IMR-90 (cell line): ENCODE measurements around the gene KCP. TPM values are rescaled to one million over a fixed set of nuclear protein-coding genes. Genes with fewer than 3 reads are reported as not detected.

Experiments used
- ATAC-seq: fragments of 200-7000 bp; cut with Tn5 transposase; 2 replicates; pipeline ENCODE4 v1.9.1; 2020; ENCODE audit warnings: low read depth, mild to moderate bottlenecking, moderate library complexity
- BruUV-seq: library from RNA; stranded (reverse); fragments of 400-500 nt; replicated peaks from 2 replicates; lab custom pipeline; 2021; lab: Mats Ljungman, UMichigan
- CTCF ChIA-PET: fragments of 300-600 bp; formaldehyde crosslinking; extraction: SDS; loops from one replicate; lab custom pipeline; 2021; ENCODE audit warnings: antibody characterized with exemption; lab: Yijun Ruan, JAX
- POLR2A ChIA-PET: fragments of 300-600 bp; sonication (Branson Sonifier 250); formaldehyde crosslinking; loops from one replicate; lab custom pipeline; 2022; ENCODE audit warnings: antibody characterized with exemption; ENCODE audit not compliant: unreplicated experiment; lab: Charles Lee
- DNase-seq: peaks from one replicate; pipeline ENCODE4 v3.0.0; 2013
- H2AFZ ChIP-seq: replicated peaks from 2 replicates; pipeline ENCODE3; 2013; ENCODE audit warnings: low read length, mild to moderate bottlenecking; ENCODE audit not compliant: poor library complexity
- H2AK5ac ChIP-seq: 2 replicates; pipeline ENCODE4 v1.6.1; 2013; ENCODE audit warnings: low read depth, low read length, inconsistent platforms
- H2AK9ac ChIP-seq: replicated peaks from 2 replicates; pipeline ENCODE3; 2013; ENCODE audit warnings: mild to moderate bottlenecking, low read depth, low read length, moderate library complexity; ENCODE audit not compliant: poor library complexity
- H2BK120ac ChIP-seq: 2 replicates; pipeline ENCODE4 v1.6.1; 2013; ENCODE audit warnings: low read depth, low read length, inconsistent platforms
- H2BK15ac ChIP-seq: 3 replicates; pipeline ENCODE4 v1.6.1; 2013; ENCODE audit warnings: low read depth, low read length, inconsistent platforms
- H2BK20ac ChIP-seq: 2 replicates; pipeline ENCODE4 v1.6.1; 2013; ENCODE audit warnings: low read depth, mild to moderate bottlenecking, inconsistent platforms, low read length, moderate library complexity
- H2BK5ac ChIP-seq: 2 replicates; pipeline ENCODE4 v1.6.1; 2013; ENCODE audit warnings: mild to moderate bottlenecking, low read depth, low read length, inconsistent platforms; ENCODE audit not compliant: poor library complexity, severe bottlenecking
- H3K14ac ChIP-seq: replicated peaks from 2 replicates; pipeline ENCODE4 v1.6.1; 2013; ENCODE audit warnings: low read depth, low read length, inconsistent platforms
- H3K18ac ChIP-seq: 2 replicates; pipeline ENCODE4 v1.6.1; 2013; ENCODE audit warnings: low read depth, low read length, control low read depth
- H3K23ac ChIP-seq: 2 replicates; pipeline ENCODE4 v1.6.1; 2013; ENCODE audit warnings: low read depth, low read length, inconsistent platforms
- H3K27ac ChIP-seq: 2 replicates; pipeline ENCODE4 v1.5.1; 2013; ENCODE audit warnings: mild to moderate bottlenecking, control low read depth, low read length; ENCODE audit not compliant: insufficient read depth
- H3K27me3 ChIP-seq: 2 replicates; pipeline ENCODE4 v1.6.1; 2013; ENCODE audit warnings: low read length; ENCODE audit not compliant: control insufficient read depth, insufficient read depth
- H3K36me3 ChIP-seq: 2 replicates; pipeline ENCODE4 v1.6.1; 2013; ENCODE audit warnings: low read length, mixed read lengths; ENCODE audit not compliant: control insufficient read depth, insufficient read depth
- H3K4ac ChIP-seq: 2 replicates; pipeline ENCODE4 v1.6.1; 2013; ENCODE audit warnings: low read depth, low read length, inconsistent platforms
- H3K4me1 ChIP-seq: 2 replicates; pipeline ENCODE4 v1.6.1; 2013; ENCODE audit warnings: low read length, mixed read lengths; ENCODE audit not compliant: control insufficient read depth, insufficient read depth
- H3K4me2 ChIP-seq: 2 replicates; pipeline ENCODE4 v1.6.1; 2013; ENCODE audit warnings: low read depth, mild to moderate bottlenecking, control low read depth, low read length, moderate library complexity
- H3K4me3 ChIP-seq: 2 replicates; pipeline ENCODE4 v1.5.1; 2013; ENCODE audit warnings: low read depth, mild to moderate bottlenecking, control low read depth, low read length, moderate library complexity; ENCODE audit not compliant: insufficient read depth
- H3K56ac ChIP-seq: 2 replicates; pipeline ENCODE4 v1.6.1; 2013; ENCODE audit warnings: low read length, inconsistent platforms; ENCODE audit not compliant: insufficient read depth; ENCODE audit errors: extremely low read depth
- H3K79me1 ChIP-seq, 2 experiments: 2 replicates each; pipeline ENCODE4 v1.6.1; 2013; ENCODE audit warnings: low read length in 2 of 2, inconsistent platforms in 1 of 2, low read depth in 1 of 2
- H3K9ac ChIP-seq: 2 replicates; pipeline ENCODE4 v1.6.1; 2013; ENCODE audit warnings: low read depth, low read length, control low read depth
- H3K9me1 ChIP-seq: 2 replicates; pipeline ENCODE4 v1.6.1; 2013; ENCODE audit warnings: low read length, inconsistent platforms; ENCODE audit not compliant: insufficient read depth
- H3K9me3 ChIP-seq: 2 replicates; pipeline ENCODE4 v1.6.1; 2013; ENCODE audit warnings: low read length; ENCODE audit not compliant: control insufficient read depth, insufficient read depth
- H4K20me1 ChIP-seq: 2 replicates; pipeline ENCODE4 v1.6.1; 2013; ENCODE audit warnings: low read length, inconsistent platforms; ENCODE audit not compliant: insufficient read depth
- H4K5ac ChIP-seq: 2 replicates; pipeline ENCODE4 v1.6.1; 2013; ENCODE audit warnings: mild to moderate bottlenecking, low read depth, low read length, control low read depth
- H4K8ac ChIP-seq, 2 experiments: 2 replicates each; pipeline ENCODE4 v1.6.1; 2013; ENCODE audit warnings: low read depth in 2 of 2, low read length in 2 of 2, control low read depth in 1 of 2, inconsistent platforms in 1 of 2
- H4K91ac ChIP-seq: 2 replicates; pipeline ENCODE4 v1.6.1; 2013; ENCODE audit warnings: low read depth, low read length, inconsistent platforms; ENCODE audit not compliant: insufficient read depth
- CEBPB ChIP-seq: IDR thresholded peaks from 2 replicates; pipeline ENCODE4 v1.6.1; 2012; ENCODE audit warnings: low read depth, low read length, improper control_type of control experiment
- CHD1 ChIP-seq: IDR thresholded peaks from 2 replicates; pipeline ENCODE4 v1.6.1; 2012; ENCODE audit warnings: low read depth, low read length, improper control_type of control experiment
- FOS ChIP-seq: fragments of 150-350 bp; IDR thresholded peaks from 2 replicates; pipeline ENCODE4 v1.6.1; 2016; ENCODE audit warnings: low read depth, low read length
- MAZ ChIP-seq: IDR thresholded peaks from 2 replicates; pipeline ENCODE4 v1.6.1; 2012; ENCODE audit warnings: low read depth, mild to moderate bottlenecking, low read length, improper control_type of control experiment, moderate library complexity, borderline replicate concordance
- SMC3 ChIP-seq: fragments of 150-350 bp; IDR thresholded peaks from 2 replicates; pipeline ENCODE4 v1.6.1; 2016; ENCODE audit warnings: low read depth, mild to moderate bottlenecking, antibody characterized with exemption, low read length, moderate library complexity
- WGBS, 2 experiments: methylation state at CpG; one replicate each; pipeline versions ENCODE4 v1.1.5 to v1.1.7; 2013; ENCODE audit warnings: missing lambda C conversion rate in 2 of 2; ENCODE audit not compliant: insufficient read length in 1 of 2; ENCODE audit errors: extremely low coverage in 2 of 2; 5-methylcytosine and 5-hydroxymethylcytosine counted together
- dilution Hi-C: fragments of 300-500 bp; cut with HindIII; formaldehyde crosslinking; loops from one replicate; pipeline ENCODE4 v1.14.3; 2018; ENCODE audit warnings: low sequenced_read_pairs; ENCODE audit not compliant: unreplicated experiment
- in situ Hi-C: fragments of 300-500 bp; cut with MboI; formaldehyde crosslinking; loops from 3 replicates; pipeline ENCODE4 v1.14.3; 2019; ENCODE audit warnings: low sequenced_read_pairs, inconsistent platforms, mixed read lengths
- intact Hi-C: fragments of 100-400 bp; cut with micrococcal nuclease; formaldehyde crosslinking; loops from 2 replicates; pipeline ENCODE4 v1.10.0; 2022
- polyA plus RNA-seq, 3 experiments: library from polyadenylated mRNA; depleted of rRNA; stranded (reverse); fragments of >200 nt; gene quantifications; 2 replicates each; pipeline ENCODE4 v1.2.3, GENCODE V29; 2012; ENCODE audit warnings: low replicate concordance in 1 of 3
- total RNA-seq: library from RNA; depleted of rRNA; stranded (reverse); fragments of >200 nt; gene quantifications from 2 replicates; pipeline ENCODE4 v1.2.3, GENCODE V29; 2012
- TF ChIP-seq, protein P1 (sequence below): conservative IDR thresholded peaks from 2 replicates; pipeline ENCODE4 v1.5.1; 2012; ENCODE audit warnings: mild to moderate bottlenecking, low read depth, low read length, improper control_type of control experiment
- TF ChIP-seq, protein P2 (sequence below): fragments of 150-350 bp; IDR thresholded peaks from 2 replicates; pipeline ENCODE4 v1.6.1; 2016; ENCODE audit warnings: low read depth, mild to moderate bottlenecking, low read length, moderate library complexity, borderline replicate concordance

Gene KCP
- total and polyA plus RNA-seq, 2 of the 4 experiments (the other 2 are of a cell fraction), result 0.03 TPM; not detected in 1

DNA sequence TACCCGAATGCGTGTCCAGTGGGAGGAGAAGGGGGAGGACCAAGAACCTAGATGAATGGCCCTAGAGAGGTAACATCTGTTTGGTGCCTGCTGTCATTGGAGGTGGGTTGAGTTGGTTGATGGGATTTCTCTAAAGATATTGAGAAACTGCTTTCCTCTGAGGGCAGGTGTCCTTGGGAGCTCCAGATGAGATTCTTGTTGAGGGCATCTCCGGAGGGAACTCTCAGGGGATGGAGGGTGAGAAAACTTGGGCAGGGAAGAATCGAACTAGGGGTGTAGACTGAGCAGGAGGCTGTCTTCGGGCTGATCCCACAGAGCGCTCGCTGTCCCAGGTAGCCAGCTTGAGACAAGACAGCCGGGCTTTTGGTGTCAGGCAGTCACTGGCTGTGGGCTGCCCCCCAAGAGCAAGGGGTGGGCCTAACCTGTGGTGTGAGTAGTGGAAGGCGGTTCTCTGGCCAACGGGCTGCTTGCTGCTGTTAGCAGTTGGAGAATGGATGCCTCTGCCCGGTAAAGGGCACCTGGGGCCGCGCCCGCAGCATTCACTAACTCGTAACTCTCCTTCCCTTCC lies 30.9 kb upstream of the KCP start:
- ATAC-seq (no peak), DNase-seq (no peak)
- Histone ChIP-seq H3K27me3 (peaks cover 55% of the 10 kb centered on the region), H3K14ac (no peak overlapping the region), H3K56ac (no peak overlapping the region), H3K36me3 (no peaks in the 10 kb centered on the region), H3K18ac (no peak overlapping the region), H3K4me2 (no peak overlapping the region), H4K20me1 (no peaks in the 10 kb centered on the region; the same call in 1 of the 2 replicates), H4K5ac (no peak overlapping the region), H2AK5ac (no peak overlapping the region), H3K4me1 (no peaks in the 10 kb centered on the region; the same call in 1 of the 2 replicates), H2BK15ac (no peak overlapping the region), H4K8ac (no peak overlapping the region), H2AK9ac (peak overlapping the region; percentile 42), H3K4me3 (no peak overlapping the region), H2BK120ac (no peak overlapping the region), H3K9me3 (no peaks in the 10 kb centered on the region), H2BK5ac (no peak overlapping the region), H2AFZ (no peak overlapping the region), H3K27ac (no peak overlapping the region), H3K9ac (no peak overlapping the region), H4K91ac (no peak overlapping the region), H3K23ac (no peak overlapping the region), H3K9me1 (no peaks in the 10 kb centered on the region), H3K4ac (no peak overlapping the region), H2BK20ac (no peak overlapping the region), H3K79me1 (no peaks in the 10 kb centered on the region)
- CTCF ChIA-PET, result interaction anchor here (1.3 kb wide), 1 partner anchor 150 kb away, joined by 3 read pairs; no protein-coding TSS in a partner anchor
- dilution Hi-C loops, result no loop called here
- no peak for TF ChIP-seq MAZ
- TF ChIP-seq CHD1, result no peak
- TF ChIP-seq, protein P1, sequence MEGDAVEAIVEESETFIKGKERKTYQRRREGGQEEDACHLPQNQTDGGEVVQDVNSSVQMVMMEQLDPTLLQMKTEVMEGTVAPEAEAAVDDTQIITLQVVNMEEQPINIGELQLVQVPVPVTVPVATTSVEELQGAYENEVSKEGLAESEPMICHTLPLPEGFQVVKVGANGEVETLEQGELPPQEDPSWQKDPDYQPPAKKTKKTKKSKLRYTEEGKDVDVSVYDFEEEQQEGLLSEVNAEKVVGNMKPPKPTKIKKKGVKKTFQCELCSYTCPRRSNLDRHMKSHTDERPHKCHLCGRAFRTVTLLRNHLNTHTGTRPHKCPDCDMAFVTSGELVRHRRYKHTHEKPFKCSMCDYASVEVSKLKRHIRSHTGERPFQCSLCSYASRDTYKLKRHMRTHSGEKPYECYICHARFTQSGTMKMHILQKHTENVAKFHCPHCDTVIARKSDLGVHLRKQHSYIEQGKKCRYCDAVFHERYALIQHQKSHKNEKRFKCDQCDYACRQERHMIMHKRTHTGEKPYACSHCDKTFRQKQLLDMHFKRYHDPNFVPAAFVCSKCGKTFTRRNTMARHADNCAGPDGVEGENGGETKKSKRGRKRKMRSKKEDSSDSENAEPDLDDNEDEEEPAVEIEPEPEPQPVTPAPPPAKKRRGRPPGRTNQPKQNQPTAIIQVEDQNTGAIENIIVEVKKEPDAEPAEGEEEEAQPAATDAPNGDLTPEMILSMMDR, result no peak
- no peak for TF ChIP-seq SMC3
- no peak for TF ChIP-seq CEBPB
- TF ChIP-seq, protein P2, sequence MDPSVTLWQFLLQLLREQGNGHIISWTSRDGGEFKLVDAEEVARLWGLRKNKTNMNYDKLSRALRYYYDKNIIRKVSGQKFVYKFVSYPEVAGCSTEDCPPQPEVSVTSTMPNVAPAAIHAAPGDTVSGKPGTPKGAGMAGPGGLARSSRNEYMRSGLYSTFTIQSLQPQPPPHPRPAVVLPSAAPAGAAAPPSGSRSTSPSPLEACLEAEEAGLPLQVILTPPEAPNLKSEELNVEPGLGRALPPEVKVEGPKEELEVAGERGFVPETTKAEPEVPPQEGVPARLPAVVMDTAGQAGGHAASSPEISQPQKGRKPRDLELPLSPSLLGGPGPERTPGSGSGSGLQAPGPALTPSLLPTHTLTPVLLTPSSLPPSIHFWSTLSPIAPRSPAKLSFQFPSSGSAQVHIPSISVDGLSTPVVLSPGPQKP, result no peak
- no peak for TF ChIP-seq FOS
- 67% methylated on average over 2 of the region's 15 CpGs; no CpG with 5 or more reads in 1 of the 2 experiments for WGBS, 2 experiments
- BruUV-seq, result no TSS peak
- POLR2A ChIA-PET, result no interaction called here
- in situ Hi-C loops, result no loop called here
- intact Hi-C loops, result no loop called here
